ENCODE data around the gene LSAMP. TPM values are rescaled to one million over a fixed set of nuclear protein-coding genes. Genes with fewer than 3 reads are reported as not detected.

The LSAMP gene
- total RNA-seq, 4 donors from 2014 or later, result 1.2 to 3.0 (median 1.8) TPM

DNA sequence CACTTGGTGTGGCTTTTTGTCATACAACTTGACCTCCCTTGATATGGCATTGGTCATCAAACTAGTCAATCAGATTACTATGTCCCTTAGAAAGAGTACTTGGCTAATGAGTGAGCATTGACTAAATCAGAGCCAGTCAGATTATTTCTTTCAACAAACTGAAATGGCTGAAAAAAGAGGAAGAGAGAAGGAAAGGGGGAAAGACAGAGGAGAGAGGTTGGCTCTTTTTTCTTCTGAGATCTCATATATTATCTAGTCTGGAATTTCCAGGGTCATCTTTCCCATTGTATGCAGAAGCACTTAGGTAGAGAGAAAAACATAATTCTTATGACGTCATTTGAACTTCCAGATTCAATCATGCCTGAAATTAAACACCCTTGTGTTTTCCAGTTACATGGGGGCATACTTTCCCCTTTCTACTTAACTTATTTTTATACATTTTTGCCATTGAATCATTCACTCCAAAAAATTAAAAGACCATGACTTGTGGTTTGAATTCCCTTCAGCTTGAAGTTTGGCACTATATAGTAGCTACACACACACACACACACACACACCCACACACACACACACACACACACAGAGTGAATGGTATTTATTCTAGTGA, 387.8 kb downstream of the LSAMP start:
- TF ChIP-seq, protein P1, sequence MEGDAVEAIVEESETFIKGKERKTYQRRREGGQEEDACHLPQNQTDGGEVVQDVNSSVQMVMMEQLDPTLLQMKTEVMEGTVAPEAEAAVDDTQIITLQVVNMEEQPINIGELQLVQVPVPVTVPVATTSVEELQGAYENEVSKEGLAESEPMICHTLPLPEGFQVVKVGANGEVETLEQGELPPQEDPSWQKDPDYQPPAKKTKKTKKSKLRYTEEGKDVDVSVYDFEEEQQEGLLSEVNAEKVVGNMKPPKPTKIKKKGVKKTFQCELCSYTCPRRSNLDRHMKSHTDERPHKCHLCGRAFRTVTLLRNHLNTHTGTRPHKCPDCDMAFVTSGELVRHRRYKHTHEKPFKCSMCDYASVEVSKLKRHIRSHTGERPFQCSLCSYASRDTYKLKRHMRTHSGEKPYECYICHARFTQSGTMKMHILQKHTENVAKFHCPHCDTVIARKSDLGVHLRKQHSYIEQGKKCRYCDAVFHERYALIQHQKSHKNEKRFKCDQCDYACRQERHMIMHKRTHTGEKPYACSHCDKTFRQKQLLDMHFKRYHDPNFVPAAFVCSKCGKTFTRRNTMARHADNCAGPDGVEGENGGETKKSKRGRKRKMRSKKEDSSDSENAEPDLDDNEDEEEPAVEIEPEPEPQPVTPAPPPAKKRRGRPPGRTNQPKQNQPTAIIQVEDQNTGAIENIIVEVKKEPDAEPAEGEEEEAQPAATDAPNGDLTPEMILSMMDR (IDR thresholded peaks at IDR 0.05), result no peak
- TF ChIP-seq POLR2AphosphoS5 (IDR thresholded peaks at IDR 0.05), result no peak
- TF ChIP-seq POLR2A (IDR thresholded peaks at IDR 0.05; ENCODE audit: low read depth), result no peak
- TF ChIP-seq EP300 (IDR thresholded peaks at IDR 0.05), result no peak
- Histone ChIP-seq H3K36me3 (no peaks in the 10 kb centered on the region), H3K4me1 (no peaks in the 10 kb centered on the region), H3K27ac (replicated peaks in 1 of 4) (no peak overlapping the region), H3K9me3 (no peaks in the 10 kb centered on the region), H3K4me3 (no peak overlapping the region), H3K27me3 (no peaks in the 10 kb centered on the region)
- 45% methylated on average over 1 of the region's 1 CpG for WGBS
- intact Hi-C loops (cut with DNase I), result no loop called here
- no peak for DNase-seq (ENCODE audit: extremely low spot score)

DNA sequence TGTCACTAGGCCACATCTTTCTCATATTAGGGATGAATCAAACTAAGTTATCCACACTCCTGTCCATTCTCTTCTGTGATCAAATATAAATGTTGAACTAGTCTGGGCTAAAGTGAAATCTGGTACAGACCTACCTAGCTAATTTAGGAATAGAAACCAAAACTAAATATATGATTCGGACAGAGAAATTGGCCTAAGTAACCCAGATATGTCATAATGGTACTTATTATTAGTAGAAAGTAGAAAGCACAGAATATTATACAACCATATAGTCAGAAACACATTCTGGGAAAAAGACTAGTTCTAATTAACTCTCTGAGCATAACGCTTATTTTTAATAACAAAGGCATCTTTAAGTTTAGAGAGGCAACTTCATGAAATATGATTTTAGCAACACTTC, 389.0 kb downstream of the LSAMP start:
- H3K4me3 ChIP-seq, result no peak overlapping the region
- no peaks in the 10 kb centered on the region for H3K36me3 ChIP-seq
- H3K27me3 ChIP-seq, result no peaks in the 10 kb centered on the region
- no peak for DNase-seq (ENCODE audit: extremely low spot score)
- intact Hi-C loops (cut with DNase I), result no loop called here
- TF ChIP-seq, protein P1 (IDR thresholded peaks at IDR 0.05), result no peak
- TF ChIP-seq EP300 (IDR thresholded peaks at IDR 0.05), result no peak
- TF ChIP-seq POLR2A (IDR thresholded peaks at IDR 0.05; ENCODE audit: low read depth), result no peak
- no peak for TF ChIP-seq POLR2AphosphoS5 (IDR thresholded peaks at IDR 0.05)
- H3K4me1 ChIP-seq, result peaks cover 0 to under 1% (median 0%) of the 10 kb centered on the region in 4 donors
- 82% methylated on average over 2 of the region's 2 CpGs for WGBS
- H3K9me3 ChIP-seq, result no peaks in the 10 kb centered on the region
- no peak overlapping the region for H3K27ac ChIP-seq (replicated peaks in 1 of 4)

DNA sequence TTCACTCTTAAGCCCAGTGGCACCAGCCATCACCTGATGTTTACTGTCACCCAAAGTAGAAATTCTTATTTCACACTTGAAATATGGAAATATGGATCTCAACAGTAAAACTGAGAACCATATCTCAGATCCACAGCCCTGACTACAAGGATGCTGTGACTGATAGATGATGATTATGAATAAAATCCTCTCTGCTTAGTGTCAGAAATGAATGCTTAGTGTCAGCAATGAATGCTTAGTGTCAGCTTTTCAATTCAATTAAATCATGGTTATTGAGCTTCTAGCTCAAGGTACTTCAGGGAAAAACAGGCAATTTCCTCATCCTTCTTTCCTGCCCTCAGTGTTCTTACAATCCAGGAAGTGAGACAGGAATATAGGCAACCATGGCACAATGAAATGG, 392.3 kb downstream of the LSAMP start:
- Histone ChIP-seq H3K9me3 (no peaks in the 10 kb centered on the region), H3K27me3 (no peaks in the 10 kb centered on the region), H3K4me3 (no peak overlapping the region), H3K36me3 (no peaks in the 10 kb centered on the region), H3K4me1 (peaks cover 0 to 10% (median 0%) of the 10 kb centered on the region in 4 donors), H3K27ac (replicated peaks in 1 of 4) (no peak overlapping the region)
- DNase-seq (ENCODE audit: extremely low spot score), result no peak
- no peak for TF ChIP-seq POLR2A (IDR thresholded peaks at IDR 0.05; ENCODE audit: low read depth)
- TF ChIP-seq POLR2AphosphoS5 (IDR thresholded peaks at IDR 0.05), result no peak
- no peak for TF ChIP-seq EP300 (IDR thresholded peaks at IDR 0.05)
- TF ChIP-seq, protein P1 (IDR thresholded peaks at IDR 0.05), result no peak
- intact Hi-C loops (cut with DNase I), result no loop called here

DNA sequence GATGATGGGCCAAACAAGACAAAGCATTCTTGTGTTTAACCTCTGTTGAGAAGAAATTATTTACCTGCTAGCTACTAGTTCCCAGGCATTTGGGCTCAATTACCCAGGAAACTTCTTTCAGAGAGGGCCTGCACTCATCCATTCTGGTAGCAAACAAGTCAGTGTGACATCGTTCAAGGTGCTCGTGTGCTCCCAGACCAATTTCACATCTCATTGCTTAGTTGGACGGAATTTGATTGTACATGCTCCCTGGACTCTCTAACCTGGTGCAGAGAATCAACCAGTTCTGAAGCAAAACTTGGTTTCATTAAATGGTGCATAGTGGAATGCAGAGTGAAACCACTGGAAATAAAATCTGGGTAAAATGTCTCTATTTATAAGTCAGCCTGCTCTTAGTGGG, 392.7 kb downstream of the LSAMP start:
- intact Hi-C loops (cut with DNase I), result no loop called here
- no peaks in the 10 kb centered on the region for H3K27me3 ChIP-seq
- H3K4me3 ChIP-seq, result no peak overlapping the region
- TF ChIP-seq, protein P1 (IDR thresholded peaks at IDR 0.05), result no peak
- TF ChIP-seq POLR2AphosphoS5 (IDR thresholded peaks at IDR 0.05), result no peak
- no peak for TF ChIP-seq EP300 (IDR thresholded peaks at IDR 0.05)
- no peak for TF ChIP-seq POLR2A (IDR thresholded peaks at IDR 0.05; ENCODE audit: low read depth)
- no peaks in the 10 kb centered on the region for H3K9me3 ChIP-seq
- no peak overlapping the region for H3K27ac ChIP-seq (replicated peaks in 1 of 4)
- no peaks in the 10 kb centered on the region for H3K36me3 ChIP-seq
- 81% methylated on average over 3 of the region's 3 CpGs for WGBS
- no peak for DNase-seq (ENCODE audit: extremely low spot score)
- peaks cover 0 to 10% (median 0%) of the 10 kb centered on the region in 4 donors for H3K4me1 ChIP-seq

DNA sequence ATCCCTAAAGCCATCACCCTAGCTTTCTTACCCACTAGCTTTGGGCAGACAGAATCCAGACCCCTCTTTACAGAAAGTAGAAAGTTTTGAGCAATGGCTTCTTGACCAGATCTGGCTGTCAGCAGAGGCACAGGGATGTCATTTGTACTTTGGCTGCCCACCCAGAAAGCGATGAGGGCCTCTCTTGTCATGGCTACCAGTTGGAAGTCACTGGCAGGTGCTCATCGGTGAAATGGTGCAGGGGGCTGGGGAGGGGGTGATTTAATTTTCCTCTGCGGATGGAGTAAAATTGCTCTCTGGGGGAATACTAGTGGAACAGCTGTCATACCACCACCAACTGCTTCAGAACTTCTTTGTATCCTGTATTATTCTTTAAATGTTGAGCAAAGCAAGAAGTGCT, 393.7 kb downstream of the LSAMP start:
- intact Hi-C loops (cut with DNase I), result no loop called here
- peaks cover 0 to 10% (median 0%) of the 10 kb centered on the region in 4 donors for H3K4me1 ChIP-seq
- H3K9me3 ChIP-seq, result no peaks in the 10 kb centered on the region
- 67% methylated on average over 3 of the region's 3 CpGs for WGBS
- H3K36me3 ChIP-seq, result no peaks in the 10 kb centered on the region
- no peaks in the 10 kb centered on the region for H3K27me3 ChIP-seq
- TF ChIP-seq EP300 (IDR thresholded peaks at IDR 0.05) (no peak), POLR2AphosphoS5 (IDR thresholded peaks at IDR 0.05) (no peak), POLR2A (IDR thresholded peaks at IDR 0.05; ENCODE audit: low read depth) (no peak)
- TF ChIP-seq, protein P1 (IDR thresholded peaks at IDR 0.05), result no peak
- H3K27ac ChIP-seq (replicated peaks in 1 of 4), result no peak overlapping the region
- H3K4me3 ChIP-seq, result no peak overlapping the region
- no peak for DNase-seq (ENCODE audit: extremely low spot score)

Data from esophagus muscularis mucosa (tissue), 4 donors.